GM12801 (cell line): ENCODE results near the gene ANKRD11.

Source experiments
- CTCF ChIP-seq: IDR thresholded peaks from one replicate; pipeline ENCODE4 v1.5.1; 2011; ENCODE audit warnings: control low read depth; ENCODE audit not compliant: insufficient read length; ENCODE audit errors: extremely low read depth

ANKRD11 gene

GRCh38 chr16:89275284-89275584, 215.1 kb downstream of the ANKRD11 start:
- no peak for TF ChIP-seq CTCF

- no peak for TF ChIP-seq CTCF
Measured at GRCh38 chr16:89274561-89275283, 215.6 kb downstream of the ANKRD11 start.

GRCh38 chr16:89273741-89274472, 216.5 kb downstream of the ANKRD11 start:
- TF ChIP-seq CTCF = no peak

- TF ChIP-seq CTCF = no peak
Measured at GRCh38 chr16:89272631-89273030, 217.7 kb downstream of the ANKRD11 start.

- no peak for TF ChIP-seq CTCF
Measured at GRCh38 chr16:89270666-89271345, 219.6 kb downstream of the ANKRD11 start.

GRCh38 chr16:89269805-89270665, 220.3 kb downstream of the ANKRD11 start:
- no peak for TF ChIP-seq CTCF
